ENCODE results near the gene PAK5. TPM values are rescaled to one million over a fixed set of nuclear protein-coding genes. Genes with fewer than 3 reads are reported as not detected.

The PAK5 gene
- total and polyA plus RNA-seq, 10 donors, result not detected

GRCh38 chr20:9723501-9724202 lies 115.2 kb downstream of the PAK5 start:
- intact Hi-C loops (cut with DNase I; ENCODE audit: low total_unique reads), result no loop called here
- WGBS, 5 donors, result 80 to 87% (median 84%) methylated on average over 7 of the region's 7 CpGs
- H3K4me1 ChIP-seq, result no peaks in the 10 kb centered on the region
- no peaks in the 10 kb centered on the region for H3K27me3 ChIP-seq (replicated peaks in 1 of 7)
- H3K9me3 ChIP-seq, result peaks cover 0 to 4% (median 0%) of the 10 kb centered on the region in 8 donors
- no peak overlapping the region for H3K4me3 ChIP-seq
- no peak overlapping the region for H3K27ac ChIP-seq
- no peak for DNase-seq
- no peak for TF ChIP-seq CTCF (IDR thresholded peaks at IDR 0.05 in 8 of 11, conservative IDR thresholded peaks at IDR 0.05 in 3 of 11)
- no peak for TF ChIP-seq POLR2A (IDR thresholded peaks at IDR 0.05)
- no peak for TF ChIP-seq POLR2AphosphoS5 (IDR thresholded peaks at IDR 0.05)
- no peaks in the 10 kb centered on the region for H3K36me3 ChIP-seq

- 42 to 69% (median 44%) methylated on average over 2 of the region's 2 CpGs for WGBS, 5 donors
- intact Hi-C loops (cut with DNase I; ENCODE audit: low total_unique reads), result no loop called here
- no peaks in the 10 kb centered on the region for H3K27me3 ChIP-seq (replicated peaks in 1 of 7)
- no peak overlapping the region for H3K4me3 ChIP-seq
- no peaks in the 10 kb centered on the region for H3K36me3 ChIP-seq
- TF ChIP-seq CTCF (IDR thresholded peaks at IDR 0.05 in 8 of 11, conservative IDR thresholded peaks at IDR 0.05 in 3 of 11), result no peak
- no peak for TF ChIP-seq POLR2AphosphoS5 (IDR thresholded peaks at IDR 0.05)
- TF ChIP-seq POLR2A (IDR thresholded peaks at IDR 0.05), result no peak
- no peaks in the 10 kb centered on the region for H3K9me3 ChIP-seq
- H3K4me1 ChIP-seq, result no peaks in the 10 kb centered on the region
- no peak for DNase-seq
- H3K27ac ChIP-seq, result no peak overlapping the region
These were observed 127.0 kb downstream of the PAK5 start for GRCh38 chr20:9711872-9712271.

- H3K27me3 ChIP-seq (replicated peaks in 1 of 7), result no peaks in the 10 kb centered on the region
- DNase-seq, result no peak
- intact Hi-C loops (cut with DNase I; ENCODE audit: low total_unique reads), result no loop called here
- no peak for TF ChIP-seq CTCF (IDR thresholded peaks at IDR 0.05 in 8 of 11, conservative IDR thresholded peaks at IDR 0.05 in 3 of 11)
- no peak for TF ChIP-seq POLR2AphosphoS5 (IDR thresholded peaks at IDR 0.05)
- no peak for TF ChIP-seq POLR2A (IDR thresholded peaks at IDR 0.05)
- WGBS, 5 donors, result 53 to 64% (median 61%) methylated on average over 3 of the region's 3 CpGs
- H3K27ac ChIP-seq, result no peak overlapping the region
- no peak overlapping the region for H3K4me3 ChIP-seq
- no peaks in the 10 kb centered on the region for H3K36me3 ChIP-seq
- H3K4me1 ChIP-seq, result no peaks in the 10 kb centered on the region
- no peaks in the 10 kb centered on the region for H3K9me3 ChIP-seq
These were observed 128.2 kb downstream of the PAK5 start for GRCh38 chr20:9710685-9711084.

- Histone ChIP-seq H3K27ac (no peak overlapping the region), H3K36me3 (no peaks in the 10 kb centered on the region), H3K9me3 (no peaks in the 10 kb centered on the region), H3K4me1 (no peaks in the 10 kb centered on the region), H3K27me3 (replicated peaks in 1 of 7) (no peaks in the 10 kb centered on the region), H3K4me3 (no peak overlapping the region)
- intact Hi-C loops (cut with DNase I; ENCODE audit: low total_unique reads), result no loop called here
- 45 to 65% (median 49%) methylated on average over 4 of the region's 4 CpGs for whole genome bisulfite sequencing, 5 donors
- no peak for DNase-seq
- TF ChIP-seq POLR2AphosphoS5 (IDR thresholded peaks at IDR 0.05) (no peak), CTCF (IDR thresholded peaks at IDR 0.05 in 8 of 11, conservative IDR thresholded peaks at IDR 0.05 in 3 of 11) (no peak), POLR2A (IDR thresholded peaks at IDR 0.05) (no peak)
These were observed 133.0 kb downstream of the PAK5 start for GRCh38 chr20:9705722-9706476.

All from spleen (tissue), 11 donors.